Endothelial cell (in vitro differentiated cells): ENCODE data around the gene LAMC2. TPM values are rescaled to one million over a fixed set of nuclear protein-coding genes. Genes with fewer than 3 reads are reported as not detected.

ENCODE experiments used
- total RNA-seq: library from RNA; stranded (reverse); fragmentation: NEBNext Ultra II Directional; extraction: Animal tissue kit (Norgen Biotek cat#: 25700); gene quantifications from one replicate; pipeline ENCODE4 v1.2.1, GENCODE V29; 2021; ENCODE audit not compliant: unreplicated experiment

LAMC2 gene
- total RNA-seq, 1 donor from 2014 or later = 2.3 TPM

Other genes starting within 250 kb of the LAMC2 start
- not detected for gene SHCBP1L, start 233.1 kb upstream of the LAMC2 start, total RNA-seq
- gene LAMC1, start 162.8 kb upstream of the LAMC2 start, total RNA-seq = 265 TPM
- 1.7 TPM for gene NMNAT2, start 232.1 kb downstream of the LAMC2 start, total RNA-seq